ENCODE data around the gene PMFBP1. TPM values are rescaled to one million over a fixed set of nuclear protein-coding genes. Genes with fewer than 3 reads are reported as not detected.

The PMFBP1 gene
- total RNA-seq, 1 donor = under 0.01 TPM

DNA sequence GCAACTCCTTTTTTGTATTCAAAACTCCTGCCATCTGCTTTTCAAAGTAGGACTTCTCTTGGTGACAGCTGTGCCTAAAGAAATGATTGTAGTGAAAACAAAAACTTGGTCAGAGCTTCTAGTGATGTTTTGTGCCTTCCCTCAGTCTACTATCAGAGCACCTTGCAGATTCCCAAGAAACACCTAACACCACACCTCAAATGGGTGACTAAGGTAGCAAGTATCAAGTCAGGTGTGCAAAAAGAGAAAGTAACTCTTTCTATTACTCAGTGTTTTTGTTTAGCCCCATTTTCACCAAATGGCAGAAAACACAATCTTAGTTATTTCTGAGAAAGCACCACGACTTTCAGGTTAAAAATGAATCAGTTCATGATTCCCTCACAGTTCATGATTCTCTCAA lies 2.0 kb upstream of the PMFBP1 start:
- TF ChIP-seq CTCF (IDR thresholded peaks at IDR 0.05; ENCODE audit: insufficient read depth, low read depth, low read length) = no peak
- no peak overlapping the region for H3K4me3 ChIP-seq (ENCODE audit: low read depth, low read length)
- DNase-seq (ENCODE audit: low read depth) = no peak

- no peak for DNase-seq (ENCODE audit: low read depth)
- no peak overlapping the region for H3K4me3 ChIP-seq (ENCODE audit: low read depth, low read length)
- TF ChIP-seq CTCF (IDR thresholded peaks at IDR 0.05; ENCODE audit: insufficient read depth, low read depth, low read length) = no peak
These were observed 719 bp downstream of the PMFBP1 start for GRCh38 chr16:72171236-72171635.

DNA sequence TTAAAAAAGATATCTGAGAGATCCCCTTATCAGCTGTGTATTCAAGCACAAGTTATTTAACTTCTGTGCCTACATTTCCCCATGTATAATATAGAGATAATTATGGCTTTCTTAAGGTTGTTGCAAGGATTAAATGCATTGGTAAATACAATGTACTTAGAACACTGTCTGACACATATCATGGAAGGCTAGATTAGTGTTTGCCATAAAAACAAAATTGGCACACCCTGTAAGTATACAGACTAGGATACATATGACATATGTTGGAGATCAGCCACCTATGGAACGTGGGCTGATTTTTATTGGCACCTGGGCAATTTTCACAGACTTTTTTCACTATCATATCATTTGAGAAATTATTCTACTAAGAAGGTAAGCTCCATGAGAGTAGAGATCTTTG lies 2.2 kb downstream of the PMFBP1 start:
- TF ChIP-seq CTCF (IDR thresholded peaks at IDR 0.05; ENCODE audit: insufficient read depth, low read depth, low read length) = no peak
- H3K4me3 ChIP-seq (ENCODE audit: low read depth, low read length) = no peak overlapping the region
- DNase-seq (ENCODE audit: low read depth) = no peak

- DNase-seq (ENCODE audit: low read depth) = no peak
- no peak overlapping the region for H3K4me3 ChIP-seq (ENCODE audit: low read depth, low read length)
- no peak for TF ChIP-seq CTCF (IDR thresholded peaks at IDR 0.05; ENCODE audit: insufficient read depth, low read depth, low read length)
These were observed 3.6 kb downstream of the PMFBP1 start for GRCh38 chr16:72168365-72168764.

DNA sequence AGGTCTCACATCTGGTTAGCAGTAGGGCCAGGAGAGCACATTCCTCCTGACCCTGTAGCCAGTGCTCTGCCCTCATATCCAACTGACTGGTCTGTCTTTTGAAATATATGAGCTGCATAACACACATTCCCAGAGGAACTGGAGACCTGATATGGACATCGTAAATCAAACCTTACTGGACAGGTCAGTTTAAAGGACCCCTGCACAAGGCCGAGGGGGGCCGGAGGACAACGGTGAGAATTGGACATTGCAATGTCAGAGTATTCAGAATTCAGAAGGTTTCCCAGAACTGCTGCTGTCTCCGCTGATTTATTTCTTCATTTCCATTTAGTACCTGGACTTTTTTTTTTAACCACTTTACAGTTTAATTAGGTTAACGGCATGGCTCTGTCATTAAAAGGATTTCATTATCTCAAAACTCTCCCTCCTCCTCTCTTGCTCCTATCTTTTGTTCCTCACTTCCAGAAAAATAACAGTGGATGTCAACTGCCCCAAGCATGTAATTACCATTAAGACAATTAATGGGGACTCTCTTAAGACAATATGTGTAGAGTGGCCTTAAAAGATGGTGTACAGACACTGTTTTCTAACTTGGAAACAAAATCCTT lies 4.9 kb downstream of the PMFBP1 start:
- no peak for TF ChIP-seq CTCF (IDR thresholded peaks at IDR 0.05; ENCODE audit: insufficient read depth, low read depth, low read length)
- DNase-seq (ENCODE audit: low read depth) = no peak
- no peak overlapping the region for H3K4me3 ChIP-seq (ENCODE audit: low read depth, low read length)

DNA sequence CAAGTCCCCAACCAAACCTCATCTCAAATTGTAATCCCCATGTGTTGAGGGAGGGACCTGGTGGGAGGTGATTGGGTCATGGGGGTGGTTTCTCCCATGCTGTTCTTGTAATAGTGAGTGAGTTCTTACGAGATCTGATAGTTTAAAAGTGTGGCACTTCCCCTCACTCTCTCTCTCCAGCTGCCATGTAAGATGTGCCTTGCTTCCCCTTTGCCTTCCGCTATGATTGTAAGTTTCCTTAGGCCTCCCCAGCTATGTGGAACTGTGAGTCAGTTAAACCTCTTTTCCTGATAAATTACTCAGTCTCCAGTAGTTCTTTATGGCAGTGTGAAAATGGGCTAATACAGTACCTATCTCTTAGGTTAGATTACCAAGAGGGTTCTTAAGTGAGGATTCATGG lies 5.8 kb downstream of the PMFBP1 start:
- DNase-seq (ENCODE audit: low read depth) = no peak
- H3K4me3 ChIP-seq (ENCODE audit: low read depth, low read length) = no peak overlapping the region
- no peak for TF ChIP-seq CTCF (IDR thresholded peaks at IDR 0.05; ENCODE audit: insufficient read depth, low read depth, low read length)

- no peak for TF ChIP-seq CTCF (IDR thresholded peaks at IDR 0.05; ENCODE audit: insufficient read depth, low read depth, low read length)
- no peak overlapping the region for H3K4me3 ChIP-seq (ENCODE audit: low read depth, low read length)
- no peak for DNase-seq (ENCODE audit: low read depth)
These were observed 7.3 kb downstream of the PMFBP1 start for GRCh38 chr16:72164691-72165090.
